ENCODE results near the gene GNB4. TPM values are rescaled to one million over a fixed set of nuclear protein-coding genes. Genes with fewer than 3 reads are reported as not detected.

GNB4 gene
- total RNA-seq (2021) (75.2 and 83.3 TPM in 2 replicates), Bru-seq, nascent RNA (percentile 92 among the genes with signal in this experiment), BruChase-seq, experiment 1, labeled RNA remaining after a 2-hour chase (percentile 94 among the genes with signal in this experiment), BruChase-seq, experiment 2, labeled RNA remaining after a 6-hour chase (percentile 97 among the genes with signal in this experiment)
- long read RNA-seq, full-length matches to known transcripts, result 32 of 69 reads
- long read RNA-seq, partial matches to known transcripts, result 10 of 69 reads
- long read RNA-seq, other reads (novel, unspliced or antisense), result 27 of 69 reads

- POLR2A ChIA-PET (ENCODE audit: low non-redundant PET), result interaction anchor here (1.0 kb wide), 1 partner anchor 111 kb away, joined by 4 read pairs; the partner anchor contains the start of gene ACTL6A
- Histone ChIP-seq H3K4me1 (ENCODE audit: insufficient read depth, low read length, poor library complexity, severe bottlenecking) (peaks cover 38% of the 10 kb centered on the region), H3K9me3 (ENCODE audit: low read depth, low read length, poor library complexity, severe bottlenecking) (no peaks in the 10 kb centered on the region), H3K27me3 (replicated peaks; ENCODE audit: insufficient read depth, low read depth, low read length, poor library complexity) (no peaks in the 10 kb centered on the region), H3K4me3 (ENCODE audit: low read depth, low read length, poor library complexity, severe bottlenecking) (peak within 1 kb of the TSS; percentile 65), H3K27ac (ENCODE audit: low read depth, low read length, poor library complexity, severe bottlenecking) (peak within 1 kb of the TSS; percentile 94), H3K36me3 (ENCODE audit: insufficient read depth, low read length, poor library complexity, severe bottlenecking) (no peaks in the 10 kb centered on the region)
- peak; percentile 96 for DNase-seq (ENCODE audit: low spot score)
- CTCF ChIA-PET, result no interaction called here
- intact Hi-C loops (cut with micrococcal nuclease; ENCODE audit: unreplicated experiment), result no loop called here
- TF ChIP-seq EZH2 (IDR thresholded peaks at IDR 0.05; ENCODE audit: borderline replicate concordance, low read depth, low read length, poor library complexity, severe bottlenecking) (no peak), CTCF (conservative IDR thresholded peaks at IDR 0.05; ENCODE audit: low read depth, low read length) (no peak)
- BruUV-seq (replicated peaks), result TSS peak; percentile 71
Observed at GRCh38 chr3:179451265-179452175, at the start of gene GNB4. Gene GNB4 (minus strand): TSS chr3:179451470. CDS start chr3:179426200, 25,270 bp downstream.

- BruUV-seq (replicated peaks), result no TSS peak
- intact Hi-C loops (cut with micrococcal nuclease; ENCODE audit: unreplicated experiment), result no loop called here
- peaks cover 32% of the 10 kb centered on the region for H3K9me3 ChIP-seq (ENCODE audit: low read depth, low read length, poor library complexity, severe bottlenecking)
Observed at GRCh38 chr3:179495483-179495882, 44.2 kb upstream of the GNB4 start.

More at GRCh38 chr3:179495483-179495882, 44.2 kb upstream of the GNB4 start:
- CTCF ChIA-PET, result interaction anchor here (0.6 kb wide), 1 partner anchor 8 kb away, joined by 5 read pairs; no protein-coding TSS in a partner anchor
- Histone ChIP-seq H3K4me1 (ENCODE audit: insufficient read depth, low read length, poor library complexity, severe bottlenecking) (no peaks in the 10 kb centered on the region), H3K27me3 (replicated peaks; ENCODE audit: insufficient read depth, low read depth, low read length, poor library complexity) (no peaks in the 10 kb centered on the region), H3K36me3 (ENCODE audit: insufficient read depth, low read length, poor library complexity, severe bottlenecking) (no peaks in the 10 kb centered on the region), H3K4me3 (ENCODE audit: low read depth, low read length, poor library complexity, severe bottlenecking) (no peak overlapping the region), H3K27ac (ENCODE audit: low read depth, low read length, poor library complexity, severe bottlenecking) (no peak overlapping the region)
- TF ChIP-seq EZH2 (IDR thresholded peaks at IDR 0.05; ENCODE audit: borderline replicate concordance, low read depth, low read length, poor library complexity, severe bottlenecking) (no peak), CTCF (conservative IDR thresholded peaks at IDR 0.05; ENCODE audit: low read depth, low read length) (no peak)
- no peak for DNase-seq (ENCODE audit: low spot score)
- POLR2A ChIA-PET (ENCODE audit: low non-redundant PET), result interaction anchor here (0.5 kb wide), 1 partner anchor 60 kb away, joined by 21 read pairs; no protein-coding TSS in a partner anchor
